HEK293 (cell line): ENCODE results near the gene REC8.

Source experiments
- BCL11B ChIP-seq: fragments of 450-650 bp; formaldehyde crosslinking; IDR thresholded peaks from 2 replicates; pipeline ENCODE4 v1.5.1; 2016; ENCODE audit warnings: low read depth, missing biosample characterization, missing genetic modification characterization
- GLIS1 ChIP-seq: fragments of 450-650 bp; formaldehyde crosslinking; IDR thresholded peaks from 2 replicates; pipeline ENCODE4 v1.5.1; 2016; ENCODE audit warnings: missing biosample characterization, missing genetic modification characterization
- GLIS2 ChIP-seq: fragments of 450-650 bp; formaldehyde crosslinking; IDR thresholded peaks from 2 replicates; pipeline ENCODE4 v1.5.1; 2016; ENCODE audit warnings: missing biosample characterization, missing genetic modification characterization
- HIC1 ChIP-seq: fragments of 450-650 bp; formaldehyde crosslinking; IDR thresholded peaks from 2 replicates; pipeline ENCODE4 v1.5.1; 2016; ENCODE audit warnings: missing biosample characterization, missing genetic modification characterization
- KLF16 ChIP-seq: fragments of 450-650 bp; formaldehyde crosslinking; IDR thresholded peaks from 2 replicates; pipeline ENCODE4 v1.5.1; 2017; ENCODE audit warnings: missing biosample characterization, missing genetic modification characterization
- KLF9 ChIP-seq: fragments of 450-650 bp; formaldehyde crosslinking; IDR thresholded peaks from 2 replicates; pipeline ENCODE4 v1.5.1; 2016; ENCODE audit warnings: missing biosample characterization, missing genetic modification characterization, low read depth
- PATZ1 ChIP-seq: fragments of 450-650 bp; formaldehyde crosslinking; IDR thresholded peaks from 2 replicates; pipeline ENCODE4 v1.5.1; 2016; ENCODE audit warnings: missing biosample characterization, missing genetic modification characterization
- PBX3 ChIP-seq: sonication (generic); formaldehyde crosslinking; IDR thresholded peaks from 2 replicates; pipeline ENCODE4 v1.8.1; 2022; ENCODE audit warnings: mild to moderate bottlenecking, moderate library complexity, missing genetic modification reagents
- TRIM28 ChIP-seq: IDR thresholded peaks from 2 replicates; pipeline ENCODE4 v1.6.1; 2011; ENCODE audit warnings: low read length, control low read depth, borderline replicate concordance
- YY2 ChIP-seq: fragments of 450-650 bp; formaldehyde crosslinking; IDR thresholded peaks from 2 replicates; pipeline ENCODE4 v1.5.1; 2016; ENCODE audit warnings: missing biosample characterization, missing genetic modification characterization
- ZBTB49 ChIP-seq: fragments of 450-650 bp; formaldehyde crosslinking; IDR thresholded peaks from 2 replicates; pipeline ENCODE4 v1.5.1; 2016; ENCODE audit warnings: missing biosample characterization, missing genetic modification characterization, low read depth
- ZBTB7A ChIP-seq: fragments of 450-650 bp; formaldehyde crosslinking; IDR thresholded peaks from 2 replicates; pipeline ENCODE4 v1.5.1; 2016; ENCODE audit warnings: low read depth, missing biosample characterization, missing genetic modification characterization
- ZIC2 ChIP-seq: fragments of 450-650 bp; formaldehyde crosslinking; IDR thresholded peaks from 2 replicates; pipeline ENCODE4 v1.5.1; 2016; ENCODE audit warnings: missing biosample characterization, missing genetic modification characterization
- ZNF112 ChIP-seq: fragments of 450-650 bp; formaldehyde crosslinking; IDR thresholded peaks from 2 replicates; pipeline ENCODE4 v1.5.0; 2017; ENCODE audit warnings: missing biosample characterization, missing genetic modification characterization
- ZNF132 ChIP-seq: fragments of 450-650 bp; formaldehyde crosslinking; IDR thresholded peaks from 2 replicates; pipeline ENCODE4 v1.5.1; 2017; ENCODE audit warnings: missing biosample characterization, missing genetic modification characterization, borderline replicate concordance
- ZNF184 ChIP-seq: fragments of 450-650 bp; IDR thresholded peaks from 2 replicates; pipeline ENCODE4 v1.5.1; 2018; ENCODE audit warnings: missing biosample characterization, mild to moderate bottlenecking, missing genetic modification characterization
- ZNF23 ChIP-seq: fragments of 450-650 bp; formaldehyde crosslinking; IDR thresholded peaks from 2 replicates; pipeline ENCODE4 v1.5.1; 2016; ENCODE audit warnings: missing biosample characterization, missing genetic modification characterization, borderline replicate concordance
- ZNF302 ChIP-seq: fragments of 450-650 bp; formaldehyde crosslinking; IDR thresholded peaks from 2 replicates; pipeline ENCODE4 v1.5.1; 2016; ENCODE audit warnings: missing biosample characterization, missing genetic modification characterization, low read depth
- ZNF394 ChIP-seq: fragments of 450-650 bp; formaldehyde crosslinking; IDR thresholded peaks from 2 replicates; pipeline ENCODE4 v1.5.1; 2016; ENCODE audit warnings: missing biosample characterization, missing genetic modification characterization, mild to moderate bottlenecking, moderate library complexity, borderline replicate concordance
- ZNF416 ChIP-seq: fragments of 450-650 bp; formaldehyde crosslinking; IDR thresholded peaks from 2 replicates; pipeline ENCODE4 v1.5.1; 2016; ENCODE audit warnings: missing biosample characterization, missing genetic modification characterization
- ZNF514 ChIP-seq: fragments of 450-650 bp; formaldehyde crosslinking; IDR thresholded peaks from 2 replicates; pipeline ENCODE4 v1.5.1; 2016; ENCODE audit warnings: missing biosample characterization, missing genetic modification characterization
- ZNF529 ChIP-seq: fragments of 450-650 bp; formaldehyde crosslinking; IDR thresholded peaks from 2 replicates; pipeline ENCODE4 v1.5.1; 2017; ENCODE audit warnings: missing genetic modification characterization, missing biosample characterization; ENCODE audit not compliant: insufficient replicate concordance
- ZNF558 ChIP-seq: fragments of 450-650 bp; formaldehyde crosslinking; IDR thresholded peaks from 2 replicates; pipeline ENCODE4 v1.5.1; 2016; ENCODE audit warnings: missing biosample characterization, missing genetic modification characterization
- ZNF596 ChIP-seq: fragments of 450-650 bp; IDR thresholded peaks from 2 replicates; pipeline ENCODE4 v1.5.0; 2018; ENCODE audit warnings: missing biosample characterization, mild to moderate bottlenecking, missing genetic modification characterization, moderate library complexity
- ZNF610 ChIP-seq: fragments of 450-650 bp; formaldehyde crosslinking; IDR thresholded peaks from 2 replicates; pipeline ENCODE4 v1.5.1; 2016; ENCODE audit warnings: missing biosample characterization, missing genetic modification characterization, borderline replicate concordance
- ZNF639 ChIP-seq: fragments of 450-650 bp; formaldehyde crosslinking; IDR thresholded peaks from 2 replicates; pipeline ENCODE4 v1.5.1; 2016; ENCODE audit warnings: missing biosample characterization, missing genetic modification characterization
- ZNF658 ChIP-seq: fragments of 450-650 bp; formaldehyde crosslinking; IDR thresholded peaks from 2 replicates; pipeline ENCODE4; 2016; ENCODE audit warnings: missing biosample characterization, missing genetic modification characterization
- ZNF701 ChIP-seq: fragments of 450-650 bp; formaldehyde crosslinking; IDR thresholded peaks from 2 replicates; pipeline ENCODE4 v1.5.1; 2016; ENCODE audit warnings: missing biosample characterization, missing genetic modification characterization
- ZNF707 ChIP-seq: fragments of 450-650 bp; formaldehyde crosslinking; IDR thresholded peaks from 2 replicates; pipeline ENCODE4 v1.5.1; 2016; ENCODE audit warnings: missing biosample characterization, missing genetic modification characterization
- ZNF76 ChIP-seq: fragments of 450-650 bp; formaldehyde crosslinking; IDR thresholded peaks from 2 replicates; pipeline ENCODE4; 2016; ENCODE audit warnings: low read depth, missing biosample characterization, missing genetic modification characterization, borderline replicate concordance
- ZNF785 ChIP-seq: fragments of 450-650 bp; formaldehyde crosslinking; IDR thresholded peaks from 2 replicates; pipeline ENCODE4 v1.5.1; 2016; ENCODE audit warnings: missing biosample characterization, missing genetic modification characterization
- ZSCAN16 ChIP-seq: fragments of 450-650 bp; formaldehyde crosslinking; IDR thresholded peaks from 2 replicates; pipeline ENCODE4 v1.5.1; 2016; ENCODE audit warnings: missing biosample characterization, missing genetic modification characterization

Gene REC8

GRCh38 chr14:24146978-24147760 lies 24.7 kb upstream of the REC8 start, which contains the start of gene RNF31 (continued):
- TF ChIP-seq HIC1 (tag by site-specific recombination) = no peak
- TF ChIP-seq KLF9 (tag by site-specific recombination) = peak; percentile 2; the same call in 1 of the 2 replicates
- no peak for TF ChIP-seq ZNF394 (tag by site-specific recombination)
- TF ChIP-seq ZNF707 = no peak
- TF ChIP-seq PATZ1 (tag by site-specific recombination) = 0 out of 2 replicates have a peak, but pooled peaks have one; percentile 9
- TF ChIP-seq GLIS1 (tag by site-specific recombination) = no peak; the same call in 1 of the 2 replicates
- TF ChIP-seq ZNF529 (tag by site-specific recombination) = no peak
- no peak for TF ChIP-seq ZNF416 (tag by site-specific recombination)
- no peak for TF ChIP-seq ZNF658
- TF ChIP-seq ZNF610 (tag by site-specific recombination) = no peak
- TF ChIP-seq ZNF558 (tag by site-specific recombination) = no peak
- peak; percentile 81 for TF ChIP-seq ZBTB7A (tag by site-specific recombination)
- TF ChIP-seq BCL11B (tag by site-specific recombination) = no peak
- TF ChIP-seq ZBTB49 (tag by site-specific recombination) = no peak
- TF ChIP-seq ZIC2 = no peak
- TF ChIP-seq ZNF23 (tag by site-specific recombination) = no peak
- peak; percentile 5; the same call in 1 of the 2 replicates for TF ChIP-seq KLF16 (tag by site-specific recombination)
- TF ChIP-seq ZNF112 (tag by site-specific recombination) = no peak
- TF ChIP-seq ZNF132 = no peak
- no peak for TF ChIP-seq TRIM28
- no peak for TF ChIP-seq PBX3 (CRISPR knock-in tag)
- no peak for TF ChIP-seq ZNF514 (tag by site-specific recombination)
- TF ChIP-seq ZNF639 (tag by site-specific recombination) = no peak
- TF ChIP-seq GLIS2 (tag by site-specific recombination) = no peak; the same call in 1 of the 2 replicates
- no peak for TF ChIP-seq ZNF701 (tag by site-specific recombination)
- no peak for TF ChIP-seq ZNF596
- no peak for TF ChIP-seq ZNF184 (tag by site-specific recombination)
- TF ChIP-seq ZNF76 = no peak
- no peak for TF ChIP-seq ZNF302 (tag by site-specific recombination)
- no peak for TF ChIP-seq ZSCAN16 (tag by site-specific recombination)
- TF ChIP-seq YY2 (tag by site-specific recombination) = no peak
- no peak for TF ChIP-seq ZNF785 (tag by site-specific recombination)
